ENCODE results near the gene FBXO21. TPM values are rescaled to one million over a fixed set of nuclear protein-coding genes. Genes with fewer than 3 reads are reported as not detected.

FBXO21 gene
- total and polyA plus RNA-seq, 2 donors (not counting 1 experiment from before 2014, with no cell fraction given), result 28.2 to 55.7 TPM

GRCh38 chr12:117155278-117156060 is 34.8 kb downstream of the FBXO21 start:
- H3K27me3 ChIP-seq (replicated peaks in 1 of 4; ENCODE audit: control extremely low read depth in 1 of 4, control insufficient read depth in 3 of 4, insufficient read depth in 4 of 4, low read length in 3 of 4), result no peaks in the 10 kb centered on the region
- H4K20me1 ChIP-seq (ENCODE audit: control insufficient read depth, insufficient read depth, low read length, poor library complexity, severe bottlenecking), result peaks cover 11% of the 10 kb centered on the region
- peaks cover 0 to 88% of the 10 kb centered on the region in 2 experiments for H3K36me3 ChIP-seq (replicated peaks in 1 of 2; ENCODE audit: control extremely low read depth in 1 of 2, control insufficient read depth in 1 of 2, extremely low read depth in 1 of 2, insufficient read depth in 2 of 2, low read length in 1 of 2)
- peaks cover 20% of the 10 kb centered on the region for H3K4me1 Mint-ChIP-seq
- H2AFZ ChIP-seq (ENCODE audit: insufficient read depth, low read depth, low read length, poor library complexity, severe bottlenecking), result no peak overlapping the region
- H3K4me3 Mint-ChIP-seq, result no peak overlapping the region
- no peaks in the 10 kb centered on the region for H3K27me3 Mint-ChIP-seq
- peak; percentile 82 for ATAC-seq (ENCODE audit: low read depth)
- intact Hi-C loops (cut with micrococcal nuclease), result no loop called here
- TF ChIP-seq EZH2 (IDR thresholded peaks at IDR 0.05; ENCODE audit: borderline replicate concordance, insufficient read depth, low read depth, low read length, poor library complexity, severe bottlenecking) (no peak), CTCF (IDR thresholded peaks at IDR 0.05) (peak; percentile 81)
- no peaks in the 10 kb centered on the region for H3K4me1 ChIP-seq (ENCODE audit: control insufficient read depth in 2 of 2, insufficient read depth in 2 of 2, low read length in 2 of 2)
- ChIA-PET CTCF (interaction anchor here (0.6 kb wide), 1 partner anchor 49 kb away, joined by 3 read pairs; no protein-coding TSS in a partner anchor), POLR2A (no interaction called here)
- no peak overlapping the region for H3K27ac ChIP-seq (ENCODE audit: low read length in 2 of 2)
- no peak overlapping the region for H3K4me2 ChIP-seq (replicated peaks; ENCODE audit: low read depth, low read length, poor library complexity, severe bottlenecking)
- peak; percentile 71 for DNase-seq
- no peak overlapping the region for H3K4me3 ChIP-seq (ENCODE audit: control extremely low read depth in 1 of 5, extremely low read depth in 1 of 5, insufficient read depth in 1 of 5, low read depth in 2 of 5, low read length in 4 of 5)
- whole genome bisulfite sequencing (ENCODE audit: insufficient coverage), result 92% methylated on average over 46 of the region's 47 CpGs
- H3K9ac ChIP-seq (ENCODE audit: low read length), result no peak overlapping the region
- H3K9me3 Mint-ChIP-seq (ENCODE audit: insufficient read depth), result no peaks in the 10 kb centered on the region
- H3K27ac Mint-ChIP-seq, result no peak overlapping the region
- H3K79me2 ChIP-seq (ENCODE audit: control insufficient read depth, insufficient read depth, low read length), result no peaks in the 10 kb centered on the region
- no peaks in the 10 kb centered on the region for H3K9me3 ChIP-seq (ENCODE audit: control extremely low read depth in 1 of 3, control insufficient read depth in 2 of 3, insufficient read depth in 1 of 3, low read length in 2 of 3)
